Caco-2 (cell line): ENCODE results near the gene EIF4E2. TPM values are rescaled to one million over a fixed set of nuclear protein-coding genes. Genes with fewer than 3 reads are reported as not detected.

Source experiments
- BruUV-seq: library from RNA; stranded (reverse); fragments of 400-500 nt; replicated peaks from 2 replicates; lab custom pipeline; 2021; lab: Mats Ljungman, UMichigan
- CTCF ChIA-PET: fragments of 300-600 bp; sonication (Branson Sonifier 250); formaldehyde crosslinking; loops from one replicate; lab custom pipeline; 2022; ENCODE audit warnings: antibody characterized with exemption; lab: Charles Lee
- POLR2A ChIA-PET: fragments of 300-600 bp; sonication (Branson Sonifier 250); formaldehyde crosslinking; loops from one replicate; lab custom pipeline; 2022; ENCODE audit warnings: antibody characterized with exemption; lab: Charles Lee
- DNase-seq, 2 experiments: peaks; one replicate each; pipeline versions ENCODE4 v3.0.0 to v3.0.0-alpha.2; 2020 to 2022
- H3K27me3 ChIP-seq: replicated peaks from 2 replicates; pipeline ENCODE4 v1.6.0; 2011; ENCODE audit warnings: low read length; ENCODE audit not compliant: control insufficient read depth, insufficient read depth
- H3K36me3 ChIP-seq: 2 replicates; pipeline ENCODE4 v1.5.1; 2011; ENCODE audit warnings: low read length; ENCODE audit not compliant: control insufficient read depth, insufficient read depth
- H3K4me1 ChIP-seq: fragments of 250-450 bp; sonication (Bioruptor Pico); 2 replicates; pipeline ENCODE4 v1.5.1; 2020; ENCODE audit warnings: mild to moderate bottlenecking
- H3K4me3 ChIP-seq: 2 replicates; pipeline ENCODE4 v1.5.1; 2011; ENCODE audit warnings: low read depth, mild to moderate bottlenecking, control low read depth, low read length
- H3K9me3 ChIP-seq: fragments of 250-450 bp; sonication (Bioruptor Pico); 2 replicates; pipeline ENCODE4 v1.5.1; 2020; ENCODE audit warnings: mild to moderate bottlenecking, moderate library complexity
- H3K27ac Mint-ChIP-seq: one replicate; pipeline ENCODE4 v1.8.0; 2022; ENCODE audit warnings: mixed read lengths; ENCODE audit not compliant: unreplicated experiment
- H3K27me3 Mint-ChIP-seq: one replicate; pipeline ENCODE4 v1.8.0; 2022; ENCODE audit warnings: mixed read lengths; ENCODE audit not compliant: insufficient read depth, unreplicated experiment
- H3K36me3 Mint-ChIP-seq: one replicate; pipeline ENCODE4 v1.8.0; 2022; ENCODE audit warnings: mild to moderate bottlenecking, mixed read lengths; ENCODE audit not compliant: insufficient read depth, unreplicated experiment
- H3K4me1 Mint-ChIP-seq: one replicate; pipeline ENCODE4 v1.8.0; 2022; ENCODE audit warnings: low read depth, mixed read lengths; ENCODE audit not compliant: unreplicated experiment
- H3K4me3 Mint-ChIP-seq: one replicate; pipeline ENCODE4 v1.8.0; 2022; ENCODE audit warnings: mild to moderate bottlenecking, moderate library complexity, mixed read lengths; ENCODE audit not compliant: unreplicated experiment
- H3K9me3 Mint-ChIP-seq: one replicate; pipeline ENCODE4 v1.8.0; 2022; ENCODE audit warnings: mixed read lengths; ENCODE audit not compliant: unreplicated experiment
- intact Hi-C: fragments of 100-400 bp; cut with micrococcal nuclease; formaldehyde crosslinking; loops from one replicate; pipeline ENCODE4 v1.10.0; 2022; ENCODE audit not compliant: unreplicated experiment
- total RNA-seq: library from RNA; stranded (reverse); gene quantifications from 2 replicates; pipeline ENCODE4 v1.2.3, GENCODE V29; 2022
- TF ChIP-seq, protein P1 (sequence below), 2 experiments: fragments of 200-600 bp in 1 of 2; IDR thresholded peaks; 1 replicate in 1 of 2; 2 replicates in 1 of 2; pipeline versions ENCODE4 v1.5.1 to v1.8.0; 2011 to 2022; ENCODE audit warnings: antibody characterized with exemption in 1 of 2, control low read depth in 1 of 2, inconsistent platforms in 1 of 2, low read depth in 1 of 2, low read length in 1 of 2, mild to moderate bottlenecking in 1 of 2, moderate library complexity in 1 of 2; ENCODE audit not compliant: insufficient read depth in 1 of 2, severe bottlenecking in 1 of 2, unreplicated experiment in 1 of 2

The EIF4E2 gene
- total RNA-seq, 1 experiment from 2014 or later, result 57.2 TPM

GRCh38 chr2:232609607-232610006, 59.1 kb downstream of the EIF4E2 start:
- ChIA-PET POLR2A (no interaction called here), CTCF (no interaction called here)
- no peak for DNase-seq
- Histone ChIP-seq H3K9me3 (no peaks in the 10 kb centered on the region), H3K4me3 (no peak overlapping the region), H3K4me1 (no peaks in the 10 kb centered on the region), H3K27me3 (no peaks in the 10 kb centered on the region), H3K36me3 (no peaks in the 10 kb centered on the region)
- intact Hi-C loops, result loop anchor here (5.0 kb wide), 1 partner anchor 643 kb away; the partner anchor contains the start of gene ATG16L1
- Mint-ChIP-seq H3K4me3 (no peak overlapping the region), H3K36me3 (no peaks in the 10 kb centered on the region), H3K4me1 (no peaks in the 10 kb centered on the region), H3K9me3 (no peaks in the 10 kb centered on the region), H3K27ac (no peak overlapping the region), H3K27me3 (no peaks in the 10 kb centered on the region)
- no TSS peak for BruUV-seq
- TF ChIP-seq, protein P1, sequence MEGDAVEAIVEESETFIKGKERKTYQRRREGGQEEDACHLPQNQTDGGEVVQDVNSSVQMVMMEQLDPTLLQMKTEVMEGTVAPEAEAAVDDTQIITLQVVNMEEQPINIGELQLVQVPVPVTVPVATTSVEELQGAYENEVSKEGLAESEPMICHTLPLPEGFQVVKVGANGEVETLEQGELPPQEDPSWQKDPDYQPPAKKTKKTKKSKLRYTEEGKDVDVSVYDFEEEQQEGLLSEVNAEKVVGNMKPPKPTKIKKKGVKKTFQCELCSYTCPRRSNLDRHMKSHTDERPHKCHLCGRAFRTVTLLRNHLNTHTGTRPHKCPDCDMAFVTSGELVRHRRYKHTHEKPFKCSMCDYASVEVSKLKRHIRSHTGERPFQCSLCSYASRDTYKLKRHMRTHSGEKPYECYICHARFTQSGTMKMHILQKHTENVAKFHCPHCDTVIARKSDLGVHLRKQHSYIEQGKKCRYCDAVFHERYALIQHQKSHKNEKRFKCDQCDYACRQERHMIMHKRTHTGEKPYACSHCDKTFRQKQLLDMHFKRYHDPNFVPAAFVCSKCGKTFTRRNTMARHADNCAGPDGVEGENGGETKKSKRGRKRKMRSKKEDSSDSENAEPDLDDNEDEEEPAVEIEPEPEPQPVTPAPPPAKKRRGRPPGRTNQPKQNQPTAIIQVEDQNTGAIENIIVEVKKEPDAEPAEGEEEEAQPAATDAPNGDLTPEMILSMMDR (IDR thresholded peaks at IDR 0.05; ENCODE audit: insufficient read depth in 1 of 2, low read depth in 1 of 2, low read length in 1 of 2, severe bottlenecking in 1 of 2, unreplicated experiment in 1 of 2), result no peak

DNA sequence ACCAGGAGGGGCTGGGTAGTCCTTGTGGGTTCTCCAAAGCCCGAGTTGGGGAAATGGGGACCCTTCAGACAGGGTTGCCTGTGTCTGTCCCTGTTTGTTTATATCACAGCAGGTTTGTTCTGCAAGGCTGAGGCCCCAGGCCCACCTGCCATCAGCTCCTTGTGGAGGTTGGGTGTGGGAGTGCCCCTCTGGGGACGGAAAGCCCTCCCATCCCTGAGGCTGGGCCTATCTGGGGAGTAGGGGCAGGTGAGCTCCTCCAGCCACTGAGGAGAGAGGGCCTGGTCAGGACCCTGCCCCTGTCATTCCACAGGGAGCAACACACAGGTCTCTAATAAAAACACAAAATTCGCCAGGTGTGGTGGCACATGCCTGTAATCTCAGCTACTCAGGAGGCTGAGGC, 59.6 kb downstream of the EIF4E2 start:
- Histone ChIP-seq H3K27me3 (no peaks in the 10 kb centered on the region), H3K36me3 (no peaks in the 10 kb centered on the region), H3K4me1 (no peaks in the 10 kb centered on the region), H3K9me3 (no peaks in the 10 kb centered on the region), H3K4me3 (no peak overlapping the region)
- CTCF ChIA-PET, result no interaction called here
- intact Hi-C loops, result no loop called here
- POLR2A ChIA-PET, result no interaction called here
- no TSS peak for BruUV-seq
- TF ChIP-seq, protein P1 (IDR thresholded peaks at IDR 0.05; ENCODE audit: insufficient read depth in 1 of 2, low read depth in 1 of 2, low read length in 1 of 2, severe bottlenecking in 1 of 2, unreplicated experiment in 1 of 2), result no peak
- Mint-ChIP-seq H3K27me3 (no peaks in the 10 kb centered on the region), H3K36me3 (no peaks in the 10 kb centered on the region), H3K9me3 (no peaks in the 10 kb centered on the region), H3K4me1 (no peaks in the 10 kb centered on the region), H3K27ac (no peak overlapping the region), H3K4me3 (no peak overlapping the region)
- DNase-seq, result no peak

- no peaks in the 10 kb centered on the region for H3K27me3 ChIP-seq
- no peak overlapping the region for H3K4me3 Mint-ChIP-seq
- H3K9me3 Mint-ChIP-seq, result no peaks in the 10 kb centered on the region
- no peaks in the 10 kb centered on the region for H3K27me3 Mint-ChIP-seq
- no peak for DNase-seq
- no peaks in the 10 kb centered on the region for H3K36me3 Mint-ChIP-seq
- intact Hi-C loops, result no loop called here
- no peaks in the 10 kb centered on the region for H3K4me1 ChIP-seq
- H3K4me3 ChIP-seq, result no peak overlapping the region
- POLR2A ChIA-PET, result no interaction called here
- CTCF ChIA-PET, result no interaction called here
- TF ChIP-seq, protein P1 (IDR thresholded peaks at IDR 0.05; ENCODE audit: insufficient read depth in 1 of 2, low read depth in 1 of 2, low read length in 1 of 2, severe bottlenecking in 1 of 2, unreplicated experiment in 1 of 2), result no peak
- no peaks in the 10 kb centered on the region for H3K9me3 ChIP-seq
- no peak overlapping the region for H3K27ac Mint-ChIP-seq
- no peaks in the 10 kb centered on the region for H3K36me3 ChIP-seq
- H3K4me1 Mint-ChIP-seq, result no peaks in the 10 kb centered on the region
- no TSS peak for BruUV-seq
Measured at GRCh38 chr2:232611061-232611460, 60.6 kb downstream of the EIF4E2 start.
